B cell (primary cell): ENCODE results near the gene SPAG7. TPM values are rescaled to one million over a fixed set of nuclear protein-coding genes. Genes with fewer than 3 reads are reported as not detected.

Experiments used
- ATAC-seq: fragments of 200-7000 bp; cut with Tn5 transposase; one replicate; pipeline ENCODE4 v1.10.0; 2021; ENCODE audit warnings: low read depth, mild to moderate bottlenecking, moderate number of reproducible peaks, moderate library complexity
- CTCF ChIA-PET: fragments of 350-600 bp; sonication (Branson Sonifier 250); formaldehyde crosslinking; loops from one replicate; lab custom pipeline; 2021; ENCODE audit warnings: antibody characterized with exemption, inconsistent platforms; lab: Charles Lee
- POLR2A ChIA-PET: fragments of 350-600 bp; sonication (Branson Sonifier 250); formaldehyde crosslinking; loops from one replicate; lab custom pipeline; 2021; ENCODE audit warnings: antibody characterized with exemption; lab: Charles Lee
- DNase-seq: peaks from one replicate; pipeline ENCODE4 v3.0.0; 2013
- H2AFZ ChIP-seq: 2 replicates; pipeline ENCODE4 v1.6.1; 2012; ENCODE audit warnings: mild to moderate bottlenecking, low read depth, low read length; ENCODE audit not compliant: insufficient read depth, poor library complexity, severe bottlenecking
- H3K27ac ChIP-seq, 2 donors: 1 replicate in 1 of 2; 2 replicates in 1 of 2; pipeline ENCODE4 v1.5.1; 2012 to 2013; ENCODE audit warnings: low read length in 2 of 2, mild to moderate bottlenecking in 2 of 2, moderate library complexity in 1 of 2
- H3K27me3 ChIP-seq, 4 experiments: fragments of 200-600 bp in 1 of 4; sonication (generic) in 1 of 4; replicated peaks in 1 of 4; 1 replicate in 2 of 4; 2 replicates in 2 of 4; pipeline versions ENCODE4 v1.6.1 to v1.7.0; 2013 to 2016; ENCODE audit warnings: low read length in 3 of 4, mild to moderate bottlenecking in 2 of 4, mixed read lengths in 1 of 4, moderate library complexity in 1 of 4; ENCODE audit not compliant: insufficient read depth in 4 of 4, control insufficient read depth in 3 of 4; ENCODE audit errors: control extremely low read depth in 1 of 4
- H3K36me3 ChIP-seq, 2 experiments: replicated peaks in 1 of 2; 1 replicate in 1 of 2; 2 replicates in 1 of 2; pipeline versions ENCODE4 v1.6.1 to v1.7.1; 2013; ENCODE audit warnings: low read length in 1 of 2; ENCODE audit not compliant: insufficient read depth in 2 of 2, control insufficient read depth in 1 of 2; ENCODE audit errors: control extremely low read depth in 1 of 2, extremely low read depth in 1 of 2
- H3K4me1 ChIP-seq, 2 donors: fragments of 200-600 bp in 1 of 2; sonication (generic) in 1 of 2; 1 replicate in 1 of 2; 2 replicates in 1 of 2; pipeline versions ENCODE4 v1.5.1 to v1.6.1; 2013 to 2017; ENCODE audit warnings: low read length in 2 of 2; ENCODE audit not compliant: control insufficient read depth in 2 of 2, insufficient read depth in 2 of 2
- H3K4me2 ChIP-seq: replicated peaks from 2 replicates; pipeline ENCODE3; 2012; ENCODE audit warnings: mild to moderate bottlenecking, low read depth, low read length; ENCODE audit not compliant: poor library complexity, severe bottlenecking
- H3K4me3 ChIP-seq, 5 experiments: fragments of 200-600 bp in 1 of 5; sonication (generic) in 1 of 5; 1 replicate in 3 of 5; 2 replicates in 2 of 5; pipeline versions ENCODE4 v1.5.1 to v1.7.0; 2011 to 2016; ENCODE audit warnings: low read length in 4 of 5, mild to moderate bottlenecking in 4 of 5, low read depth in 2 of 5, control low read depth in 1 of 5, moderate library complexity in 1 of 5; ENCODE audit not compliant: insufficient read depth in 1 of 5; ENCODE audit errors: control extremely low read depth in 1 of 5, extremely low read depth in 1 of 5
- H3K79me2 ChIP-seq: fragments of 200-600 bp; sonication (generic); one replicate; pipeline ENCODE4 v1.6.0; 2016; ENCODE audit warnings: low read length; ENCODE audit not compliant: control insufficient read depth, insufficient read depth
- H3K9ac ChIP-seq: fragments of 200-600 bp; sonication (generic); 2 replicates; pipeline ENCODE4 v1.6.1; 2017; ENCODE audit warnings: mild to moderate bottlenecking, low read length, moderate library complexity
- H3K9me3 ChIP-seq, 3 donors: one replicate each; pipeline versions ENCODE4 v1.6.1 to v1.7.1; 2013; ENCODE audit warnings: low read length in 2 of 3; ENCODE audit not compliant: control insufficient read depth in 2 of 3, insufficient read depth in 1 of 3; ENCODE audit errors: control extremely low read depth in 1 of 3
- H4K20me1 ChIP-seq: 2 replicates; pipeline ENCODE4 v1.6.0; 2012; ENCODE audit warnings: mild to moderate bottlenecking, low read length; ENCODE audit not compliant: insufficient read depth, control insufficient read depth, poor library complexity, severe bottlenecking
- H3K27ac Mint-ChIP-seq: one replicate; pipeline ENCODE4 v1.8.0; 2021; ENCODE audit warnings: mixed read lengths
- H3K27me3 Mint-ChIP-seq: one replicate; pipeline ENCODE4 v1.8.0; 2021; ENCODE audit warnings: mixed read lengths
- H3K4me1 Mint-ChIP-seq: one replicate; pipeline ENCODE4 v1.8.0; 2021; ENCODE audit warnings: mixed read lengths
- H3K4me3 Mint-ChIP-seq: one replicate; pipeline ENCODE4 v1.8.0; 2021; ENCODE audit warnings: mixed read lengths
- H3K9me3 Mint-ChIP-seq: one replicate; pipeline ENCODE4 v1.8.0; 2022; ENCODE audit warnings: mixed read lengths; ENCODE audit not compliant: insufficient read depth
- CTCF ChIP-seq: fragments of 200-600 bp; IDR thresholded peaks from one replicate; pipeline ENCODE4 v1.8.0; 2022; ENCODE audit warnings: antibody characterized with exemption, mild to moderate bottlenecking
- EZH2 ChIP-seq: IDR thresholded peaks from 2 replicates; pipeline ENCODE4 v1.6.1; 2012; ENCODE audit warnings: borderline replicate concordance, low read depth, mild to moderate bottlenecking, moderate library complexity, low read length; ENCODE audit not compliant: insufficient read depth, poor library complexity, severe bottlenecking
- WGBS: methylation state at CpG from one replicate; pipeline ENCODE4 v1.1.5; 2013; ENCODE audit warnings: missing lambda C conversion rate; ENCODE audit not compliant: insufficient coverage; 5-methylcytosine and 5-hydroxymethylcytosine counted together
- intact Hi-C: fragments of 100-400 bp; cut with micrococcal nuclease; formaldehyde crosslinking; loops from one replicate; pipeline ENCODE4 v1.10.0; 2022
- polyA plus RNA-seq: library from polyadenylated mRNA; depleted of rRNA; stranded (reverse); fragments of >200 nt; gene quantifications from 2 replicates; pipeline ENCODE4 v1.2.3, GENCODE V29; 2012
- total RNA-seq, 2 donors: library from RNA; stranded (reverse); fragments of 120-200 nt in 1 of 2; gene quantifications; 1 replicate in 1 of 2; 2 replicates in 1 of 2; pipeline versions ENCODE4 v1.2.3 to v1.2.4, GENCODE V29; 2013 to 2022

SPAG7 gene
- total and polyA plus RNA-seq, 2 donors (not counting 1 experiment from before 2014, with no cell fraction given) = 43.4 to 52.5 TPM

DNA sequence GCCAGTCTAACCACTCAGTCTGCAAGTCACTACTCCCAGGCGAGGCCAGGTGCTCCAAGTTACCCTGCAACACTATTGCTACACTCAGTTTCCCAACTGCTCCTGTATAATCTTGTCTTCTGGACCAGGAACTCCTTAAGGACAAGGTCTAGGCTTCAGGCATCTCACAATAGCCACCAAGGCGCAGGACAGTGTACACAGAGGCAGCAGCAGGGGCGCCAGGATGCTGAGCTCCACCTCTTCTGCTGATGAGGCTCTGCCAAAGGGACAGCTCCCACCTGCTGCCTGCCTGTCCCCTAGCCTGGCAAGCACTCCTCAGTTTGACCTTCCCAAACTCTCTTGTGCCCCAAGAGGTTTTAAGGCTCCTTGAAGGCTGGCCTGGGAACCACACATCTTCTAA, 31.2 kb downstream of the SPAG7 start:
- Mint-ChIP-seq H3K4me3 (no peak overlapping the region), H3K27me3 (peaks cover 15% of the 10 kb centered on the region), H3K27ac (no peak overlapping the region), H3K9me3 (no peaks in the 10 kb centered on the region), H3K4me1 (peaks cover 45% of the 10 kb centered on the region)
- no peak overlapping the region for H3K4me3 ChIP-seq
- DNase-seq (no peak), ATAC-seq (no peak)
- H3K79me2 ChIP-seq = peaks cover 19% of the 10 kb centered on the region
- CTCF ChIA-PET = no interaction called here
- H3K27me3 ChIP-seq = peaks cover 0 to 16% (median 3%) of the 10 kb centered on the region in 4 experiments
- TF ChIP-seq CTCF (no peak), EZH2 (no peak)
- H3K9me3 ChIP-seq = no peaks in the 10 kb centered on the region
- 100% methylated on average over 3 of the region's 3 CpGs for WGBS
- no peak overlapping the region for H3K9ac ChIP-seq
- H4K20me1 ChIP-seq = no peaks in the 10 kb centered on the region
- H3K27ac ChIP-seq = no peak overlapping the region
- H3K4me1 ChIP-seq = peaks cover 26 to 38% of the 10 kb centered on the region in 2 donors
- H3K4me2 ChIP-seq = no peak overlapping the region
- H3K36me3 ChIP-seq = peaks cover 0 to 19% of the 10 kb centered on the region in 2 experiments
- H2AFZ ChIP-seq = no peak overlapping the region
- POLR2A ChIA-PET = interaction anchor here (0.5 kb wide), 1 partner anchor 81 kb away, joined by 3 read pairs; no protein-coding TSS in a partner anchor
- intact Hi-C loops = no loop called here

GRCh38 chr17:4935650-4936049, 32.0 kb downstream of the SPAG7 start:
- Histone ChIP-seq H3K79me2 (peaks cover 11% of the 10 kb centered on the region), H4K20me1 (no peaks in the 10 kb centered on the region), H3K27ac (no peak overlapping the region), H3K36me3 (peaks cover 0 to 19% of the 10 kb centered on the region in 2 experiments), H3K9ac (no peak overlapping the region), H3K4me1 (peaks cover 20 to 32% of the 10 kb centered on the region in 2 donors), H2AFZ (no peak overlapping the region), H3K4me3 (no peak overlapping the region), H3K9me3 (no peaks in the 10 kb centered on the region), H3K27me3 (peaks cover 0 to 16% (median 3%) of the 10 kb centered on the region in 4 experiments), H3K4me2 (no peak overlapping the region)
- no peak overlapping the region for H3K27ac Mint-ChIP-seq
- no peak for ATAC-seq
- peaks cover 15% of the 10 kb centered on the region for H3K27me3 Mint-ChIP-seq
- no peak for DNase-seq
- H3K9me3 Mint-ChIP-seq = no peaks in the 10 kb centered on the region
- no peak for TF ChIP-seq EZH2
- TF ChIP-seq CTCF = no peak
- intact Hi-C loops = no loop called here
- ChIA-PET CTCF (no interaction called here), POLR2A (no interaction called here)
- peaks cover 44% of the 10 kb centered on the region for H3K4me1 Mint-ChIP-seq
- no peak overlapping the region for H3K4me3 Mint-ChIP-seq
